GM06990 (cell line): Measurements from ENCODE around the gene COL25A1.

Experiments used
- DNase-seq: peaks from one replicate; pipeline ENCODE4 v3.0.0-alpha.2; 2011; ENCODE audit not compliant: insufficient read length; ENCODE audit errors: extremely low read depth
- H3K27me3 ChIP-seq: replicated peaks from 2 replicates; pipeline ENCODE4 v1.6.0; 2011; ENCODE audit warnings: low read length; ENCODE audit not compliant: control insufficient read depth, insufficient read depth
- H3K36me3 ChIP-seq: 2 replicates; pipeline ENCODE4 v1.5.1; 2011; ENCODE audit warnings: low read length; ENCODE audit not compliant: control insufficient read depth, insufficient read depth
- H3K4me3 ChIP-seq: replicated peaks from 2 replicates; pipeline ENCODE4 v1.5.1; 2011; ENCODE audit warnings: low read depth, mild to moderate bottlenecking, control low read depth, low read length
- CTCF ChIP-seq: IDR thresholded peaks from 2 replicates; pipeline ENCODE4 v1.5.1; 2011; ENCODE audit warnings: low read length, control low read depth, mild to moderate bottlenecking, inconsistent platforms; ENCODE audit not compliant: insufficient read depth, poor library complexity, severe bottlenecking

COL25A1 gene

GRCh38 chr4:108920395-108921087 is 381.9 kb downstream of the COL25A1 start:
- no peaks in the 10 kb centered on the region for H3K36me3 ChIP-seq
- TF ChIP-seq CTCF = no peak
- no peak for DNase-seq
- no peaks in the 10 kb centered on the region for H3K27me3 ChIP-seq
- no peak overlapping the region for H3K4me3 ChIP-seq

- no peaks in the 10 kb centered on the region for H3K36me3 ChIP-seq
- DNase-seq = no peak
- TF ChIP-seq CTCF = no peak
- no peak overlapping the region for H3K4me3 ChIP-seq
- H3K27me3 ChIP-seq = no peaks in the 10 kb centered on the region
These were observed 383.1 kb downstream of the COL25A1 start for GRCh38 chr4:108919226-108919893.

- Histone ChIP-seq H3K4me3 (no peak overlapping the region), H3K27me3 (no peaks in the 10 kb centered on the region), H3K36me3 (no peaks in the 10 kb centered on the region)
- no peak for TF ChIP-seq CTCF
- no peak for DNase-seq
These were observed 385.2 kb downstream of the COL25A1 start for GRCh38 chr4:108917255-108917654.

GRCh38 chr4:108916638-108917037 is 385.8 kb downstream of the COL25A1 start:
- H3K27me3 ChIP-seq = no peaks in the 10 kb centered on the region
- DNase-seq = no peak
- H3K36me3 ChIP-seq = no peaks in the 10 kb centered on the region
- H3K4me3 ChIP-seq = no peak overlapping the region
- no peak for TF ChIP-seq CTCF

GRCh38 chr4:108906866-108907367 is 395.5 kb downstream of the COL25A1 start:
- no peaks in the 10 kb centered on the region for H3K36me3 ChIP-seq
- TF ChIP-seq CTCF = no peak
- no peak for DNase-seq
- H3K27me3 ChIP-seq = no peaks in the 10 kb centered on the region
- no peak overlapping the region for H3K4me3 ChIP-seq
